Activated CD8-positive, alpha-beta memory T cell treated with anti-CD3 and anti-CD28 coated beads, Interleukin-2, amount 50 U/mL, for 4 hours (primary cell): ENCODE measurements around the gene GABRB1.

Experiments used
- DNase-seq: peaks from one replicate; pipeline ENCODE4 v3.0.0-alpha.2; 2020

The GABRB1 gene

GRCh38 chr4:47050761-47051725 is 19.7 kb downstream of the GABRB1 start:
- no peak for DNase-seq

- DNase-seq: no peak
Observed at GRCh38 chr4:47053485-47053884, 22.1 kb downstream of the GABRB1 start.

DNA sequence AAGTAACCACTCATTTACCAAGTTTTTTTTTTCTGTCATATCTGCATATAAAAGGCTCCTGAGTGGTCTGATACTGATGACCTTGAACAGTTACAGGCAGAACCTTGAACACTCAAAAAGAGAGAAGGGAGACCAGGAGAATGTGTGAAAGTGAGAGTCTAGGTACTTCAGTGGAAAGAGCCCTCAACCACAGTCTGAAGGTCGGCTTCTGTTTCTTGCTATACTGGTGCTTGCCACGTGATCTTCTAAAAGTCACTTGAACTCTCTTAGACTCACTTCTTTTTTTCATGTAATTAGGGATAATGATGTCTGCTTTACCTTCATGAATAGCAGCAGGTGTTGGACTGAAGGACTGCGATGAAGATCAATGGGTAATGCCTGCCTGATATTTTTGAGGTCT is 22.8 kb downstream of the GABRB1 start:
- DNase-seq: no peak

GRCh38 chr4:47057991-47058390 is 26.6 kb downstream of the GABRB1 start:
- no peak for DNase-seq

DNA sequence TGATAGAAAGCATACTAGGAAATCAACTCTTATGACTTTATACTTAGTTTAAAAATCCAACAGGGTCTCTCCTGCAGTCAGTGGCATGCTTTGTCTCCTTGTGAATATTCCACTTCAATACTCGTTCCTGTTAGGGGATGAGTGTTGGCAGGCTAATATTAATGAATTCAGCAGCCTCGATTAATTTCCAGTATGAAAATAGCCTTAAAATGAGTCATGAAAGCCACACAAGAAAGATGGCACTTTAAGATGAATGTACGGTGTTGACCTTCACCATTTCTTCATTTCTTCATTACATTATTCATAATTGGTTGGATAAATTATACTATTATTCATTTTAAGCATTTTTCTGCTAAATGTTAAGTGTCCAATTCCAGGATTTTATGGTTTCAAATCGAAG is 29.2 kb downstream of the GABRB1 start:
- DNase-seq: no peak

GRCh38 chr4:47061435-47061834 is 30.1 kb downstream of the GABRB1 start:
- no peak for DNase-seq

DNA sequence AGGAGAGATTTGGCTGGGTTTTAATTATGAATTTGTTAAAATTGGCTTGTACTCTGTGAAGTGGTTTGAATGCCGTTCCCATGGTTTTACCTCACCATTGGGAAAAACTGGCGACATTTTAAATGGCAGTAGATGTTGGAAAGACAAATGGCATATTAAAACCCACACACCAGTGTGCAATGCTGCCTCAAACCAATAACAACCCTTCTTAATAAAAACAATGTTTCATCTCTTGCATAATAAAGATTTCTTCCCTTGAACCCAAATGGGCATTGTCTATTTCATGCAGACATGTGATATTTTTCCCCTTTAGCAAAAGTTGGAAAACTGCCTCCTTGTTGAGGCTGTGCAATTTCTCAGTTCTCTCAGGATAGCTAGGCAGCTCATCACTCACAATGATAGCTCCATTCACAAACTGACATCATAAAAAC is 33.7 kb downstream of the GABRB1 start:
- no peak for DNase-seq

GRCh38 chr4:47068986-47069385 is 37.6 kb downstream of the GABRB1 start:
- no peak for DNase-seq

- no peak for DNase-seq
Observed at GRCh38 chr4:47071901-47072341, 40.6 kb downstream of the GABRB1 start.

DNA sequence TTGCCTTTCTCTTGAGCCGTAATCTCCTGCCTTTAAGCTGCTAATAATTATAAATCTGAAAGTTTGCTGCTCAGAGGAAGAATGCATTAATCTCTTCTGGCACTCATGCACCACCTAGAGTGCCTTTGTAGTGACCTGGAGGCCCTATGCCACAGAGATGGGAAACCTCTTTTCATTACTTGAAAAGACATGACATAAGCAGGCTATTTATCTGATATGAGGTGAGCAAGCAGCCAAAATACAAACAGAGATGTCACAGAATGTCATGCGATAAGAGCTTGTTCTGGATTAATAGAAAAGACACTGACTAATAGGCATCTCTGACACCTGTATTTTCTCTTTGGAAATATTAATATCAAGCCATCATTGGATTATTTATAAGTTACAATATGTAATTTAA is 42.3 kb downstream of the GABRB1 start:
- DNase-seq: no peak

GRCh38 chr4:47074816-47075215 is 43.4 kb downstream of the GABRB1 start:
- DNase-seq: no peak

GRCh38 chr4:47075262-47075661 is 43.9 kb downstream of the GABRB1 start:
- DNase-seq: no peak

- DNase-seq: no peak
Observed at GRCh38 chr4:47075919-47076318, 44.6 kb downstream of the GABRB1 start.

DNA sequence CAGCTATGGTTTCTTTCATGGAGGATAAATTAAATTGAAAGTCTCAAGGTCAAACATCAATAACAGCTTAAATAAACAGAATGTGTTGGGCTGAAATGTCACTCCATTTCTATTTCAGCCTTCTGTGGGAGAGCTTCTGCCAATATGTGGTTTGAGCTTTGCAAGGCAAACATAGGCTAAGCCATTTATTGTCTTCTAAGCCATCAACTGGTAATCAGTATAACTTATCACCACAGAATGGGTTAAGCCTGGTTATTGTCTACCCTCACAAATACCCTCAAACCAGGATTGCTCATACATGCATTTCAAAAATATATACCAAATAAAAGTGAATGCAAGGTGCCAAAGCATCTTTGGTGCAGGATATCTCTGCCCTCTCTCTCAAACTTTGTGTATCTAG is 52.7 kb downstream of the GABRB1 start:
- DNase-seq: no peak

- DNase-seq: no peak
Observed at GRCh38 chr4:47084795-47085194, 53.4 kb downstream of the GABRB1 start.

DNA sequence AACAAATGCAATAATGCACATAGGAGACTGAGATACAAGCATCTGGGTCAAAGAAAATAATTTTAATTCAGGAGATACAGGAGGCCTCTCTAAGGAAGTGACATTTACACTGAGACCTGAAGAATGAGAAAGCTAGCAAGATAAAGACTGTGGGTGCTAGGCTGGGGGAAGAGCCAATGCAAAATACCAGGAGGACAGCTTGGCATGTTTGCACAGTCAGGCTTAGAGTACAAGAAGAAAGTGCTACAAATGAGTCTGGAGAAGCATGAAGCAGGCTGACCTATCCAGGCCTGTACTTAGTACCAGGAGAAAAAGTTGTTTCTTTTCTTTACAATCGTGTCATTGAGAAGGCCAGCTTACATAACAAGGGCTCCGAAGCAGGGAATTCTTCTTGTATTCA is 56.9 kb downstream of the GABRB1 start:
- DNase-seq: no peak

GRCh38 chr4:47095884-47096283 is 64.5 kb downstream of the GABRB1 start:
- no peak for DNase-seq

- no peak for DNase-seq
Observed at GRCh38 chr4:47101453-47101852, 70.1 kb downstream of the GABRB1 start.

DNA sequence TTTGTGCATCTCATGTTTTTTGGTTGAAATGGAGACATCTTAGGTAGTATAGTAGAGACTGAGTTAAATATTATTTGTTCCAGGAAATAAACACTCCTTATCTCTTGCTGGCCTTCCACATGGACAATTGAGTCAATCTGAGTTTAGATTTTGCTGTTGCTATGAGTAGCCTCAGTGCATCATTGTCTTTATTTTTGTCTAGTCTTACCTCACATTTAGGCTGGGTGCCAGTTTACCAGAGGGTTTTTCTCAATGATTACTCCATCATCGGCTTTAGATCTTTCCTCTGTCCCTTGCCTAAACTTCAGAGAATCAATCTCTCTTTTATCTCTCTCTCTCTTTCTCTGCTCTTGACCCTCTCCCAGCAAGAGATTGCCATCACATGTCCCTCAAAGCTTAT is 73.6 kb downstream of the GABRB1 start:
- no peak for DNase-seq

DNA sequence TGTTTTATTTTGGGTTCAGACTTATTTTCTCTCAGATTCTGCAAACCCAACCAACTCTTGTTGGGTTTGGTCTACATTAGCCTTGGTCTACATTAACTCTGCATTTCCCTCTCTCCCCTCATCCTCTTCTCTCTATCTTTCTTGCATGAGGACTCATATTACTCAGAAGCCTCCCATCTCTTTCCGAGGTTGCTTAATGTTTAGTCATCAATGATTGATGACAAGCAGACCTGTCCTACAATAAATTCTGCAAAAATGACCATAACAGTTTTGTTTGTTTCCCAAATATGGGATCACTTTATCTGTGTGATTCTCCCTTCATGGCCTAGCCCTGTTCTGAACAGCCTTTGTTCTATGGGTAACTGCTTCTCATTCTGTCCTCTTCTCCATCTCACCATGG is 75.2 kb downstream of the GABRB1 start:
- DNase-seq: no peak

DNA sequence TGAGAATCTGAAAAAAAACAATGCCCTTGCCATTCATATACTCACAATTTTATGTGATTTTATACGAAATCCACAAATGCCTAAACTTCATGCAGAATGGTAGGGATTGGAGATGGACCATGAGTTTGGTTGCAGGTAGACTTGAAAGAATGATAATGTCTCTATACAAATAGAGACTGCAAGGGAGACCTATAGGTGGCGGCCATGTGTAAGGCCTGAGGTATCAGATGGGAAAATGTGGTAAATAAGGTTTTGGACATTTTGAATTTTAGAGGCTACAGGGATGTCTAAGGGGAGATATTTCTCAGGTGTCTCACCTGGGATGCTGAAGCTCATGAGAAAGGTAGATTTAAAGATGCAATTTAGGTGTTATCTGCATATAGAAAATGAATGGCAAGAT is 78.0 kb downstream of the GABRB1 start:
- no peak for DNase-seq

- DNase-seq: no peak
Observed at GRCh38 chr4:47110546-47111132, 79.3 kb downstream of the GABRB1 start.

DNA sequence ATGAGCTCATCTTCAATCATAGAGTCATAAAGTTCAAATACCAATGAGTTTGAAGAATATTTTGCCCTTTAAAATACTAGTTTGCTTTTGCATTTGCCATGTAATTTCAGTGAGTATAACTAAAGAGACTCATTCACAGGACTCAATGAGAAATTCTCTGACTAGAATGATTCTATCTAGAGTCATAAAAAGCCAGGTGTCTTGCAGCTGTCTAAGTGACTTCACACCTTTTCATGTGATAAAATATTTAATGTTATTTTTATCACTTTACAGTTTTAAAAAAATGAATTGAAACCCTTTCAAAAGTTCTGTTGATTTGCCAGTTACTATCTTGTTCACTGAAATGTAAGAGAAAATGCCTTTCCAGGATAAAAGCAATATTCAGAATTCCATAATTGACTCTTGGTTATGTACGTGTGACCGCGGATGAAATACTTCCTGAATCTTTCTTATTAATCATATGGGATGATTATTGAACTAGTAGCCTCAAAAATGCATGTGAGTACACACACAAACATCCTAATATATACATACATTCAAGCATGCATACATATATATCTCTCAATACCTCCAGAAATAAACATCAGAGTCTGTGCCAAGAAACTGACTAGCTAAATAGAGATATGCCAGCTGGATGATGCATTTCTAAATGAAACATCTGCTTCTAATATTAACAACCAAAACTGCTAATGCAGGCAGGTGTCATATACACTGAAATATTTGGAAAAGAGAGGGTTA is 87.0 kb downstream of the GABRB1 start:
- DNase-seq: no peak

DNA sequence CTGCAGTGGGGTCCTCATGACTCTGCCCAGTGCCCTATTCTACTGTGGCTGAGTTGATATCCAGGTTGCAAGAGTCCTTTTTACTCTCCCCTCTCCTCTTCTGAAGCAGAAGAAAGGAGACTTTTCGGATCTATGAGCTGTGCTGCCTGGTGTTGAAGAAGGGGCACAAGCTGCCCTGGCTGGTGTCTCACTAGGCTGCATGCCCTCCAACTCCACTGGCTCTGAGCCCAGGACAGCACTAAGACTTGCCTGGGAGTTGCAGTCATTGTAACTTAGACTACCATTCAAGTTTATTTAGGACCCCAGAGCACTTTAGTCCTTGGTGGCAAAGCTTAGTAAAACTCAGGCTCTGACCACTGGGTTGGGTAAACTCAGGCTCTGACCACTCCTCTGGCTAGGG is 89.4 kb downstream of the GABRB1 start:
- no peak for DNase-seq
